Stimulated activated CD8-positive, alpha-beta memory T cell treated with anti-CD3 and anti-CD28 coated beads, Interleukin-4, amount 100 ng/mL, for 24 hours (primary cell): ENCODE measurements around the gene SDHC.
"Not testable (repeated sequence)": the region's sequence is repeated elsewhere in the genome, so short reads cannot be mapped to it uniquely, and the experiment has no call there.

Experiments
- DNase-seq: peaks from one replicate; pipeline ENCODE4 v3.0.0-alpha.2; 2020; ENCODE audit warnings: low read depth

Gene SDHC

DNA sequence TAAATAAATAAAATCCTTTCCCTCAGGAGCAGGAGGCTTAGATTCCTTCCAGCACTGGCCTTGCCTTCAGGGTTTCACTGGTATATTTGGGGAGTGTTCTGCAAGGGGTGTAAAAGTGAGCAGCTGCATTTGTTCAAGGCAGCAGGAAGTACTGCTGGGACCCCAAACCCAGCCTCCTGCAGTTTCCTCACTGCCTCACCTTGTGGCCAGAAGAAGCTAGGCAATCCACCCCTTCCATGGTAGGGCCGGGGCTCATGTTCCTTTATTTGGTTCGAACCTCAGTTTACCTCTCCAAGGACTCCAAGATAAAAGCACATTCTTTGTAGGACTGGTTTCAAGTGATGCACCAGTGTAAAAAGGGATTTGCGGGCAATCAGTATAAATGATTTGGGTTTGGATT lies 74.5 kb downstream of the SDHC start:
- no peak for DNase-seq

- not testable (repeated sequence) for DNase-seq
These were observed 75.0 kb downstream of the SDHC start for GRCh38 chr1:161389158-161389557.

DNA sequence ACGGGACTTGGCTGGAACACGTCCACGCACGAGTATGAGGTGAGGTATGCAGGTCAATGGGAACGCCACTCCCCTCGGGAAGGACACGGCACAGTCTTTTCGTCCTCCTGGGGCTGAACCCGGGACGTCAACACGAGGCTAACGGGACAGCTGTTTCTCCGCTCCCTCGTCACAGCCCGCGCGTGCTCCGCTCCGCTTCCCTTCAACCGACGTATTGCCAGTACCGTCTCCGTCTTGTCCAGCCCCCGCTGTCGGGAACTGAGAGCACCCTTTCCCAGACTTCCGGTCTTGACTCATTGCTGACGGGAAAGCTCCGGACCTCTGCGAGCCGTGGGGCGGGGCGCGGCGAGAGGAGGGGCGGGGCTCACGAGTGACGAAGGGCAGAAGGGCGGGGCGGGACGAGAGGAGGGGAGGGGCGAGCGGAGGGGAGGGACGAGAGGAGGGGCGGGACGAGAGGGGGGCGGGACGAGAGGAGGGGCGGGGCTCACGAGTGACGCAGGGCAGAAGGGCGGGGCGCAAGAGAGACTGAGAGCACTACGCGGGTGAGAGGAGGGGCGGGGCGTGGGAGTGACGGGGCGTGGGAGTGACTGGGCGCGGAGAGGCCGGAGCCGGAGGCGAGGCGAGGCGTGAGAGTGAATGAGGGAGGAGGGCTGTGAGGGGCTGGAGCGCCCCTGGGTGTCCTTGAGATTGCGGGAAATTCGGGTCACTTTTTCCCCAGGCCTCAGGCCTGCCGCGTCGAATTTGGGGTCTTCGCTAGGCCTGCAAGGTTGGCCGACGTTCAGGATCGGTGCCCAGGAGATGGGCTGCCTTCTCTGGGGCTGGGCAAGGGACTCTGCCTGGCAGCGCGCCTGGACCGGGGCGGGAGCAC lies 75.7 kb downstream of the SDHC start:
- peak; percentile 80 for DNase-seq

- DNase-seq: no peak
These were observed 76.3 kb downstream of the SDHC start for GRCh38 chr1:161390559-161390858.

- DNase-seq: not testable (repeated sequence)
These were observed 77.0 kb downstream of the SDHC start for GRCh38 chr1:161391136-161391535.

DNA sequence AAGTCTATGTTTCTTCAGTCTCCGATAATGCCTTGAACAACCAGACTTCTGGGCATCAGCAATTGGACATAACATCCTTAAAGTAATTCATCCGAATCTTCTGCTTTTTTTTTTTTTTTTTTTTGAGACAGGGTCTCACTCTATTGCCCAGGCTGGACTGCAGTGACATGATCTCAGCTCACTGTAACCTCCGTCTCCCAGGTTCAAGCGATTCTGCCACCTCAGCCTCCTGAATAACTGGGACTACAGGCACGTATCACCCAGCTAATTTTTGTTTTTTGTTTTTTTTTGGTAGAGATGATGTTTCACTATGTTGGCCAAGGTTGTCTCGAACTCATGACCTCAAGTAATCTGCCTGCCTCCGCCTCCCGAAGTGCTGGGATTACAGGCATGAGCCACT lies 77.4 kb downstream of the SDHC start:
- DNase-seq: no peak

- DNase-seq: no peak
These were observed 79.0 kb downstream of the SDHC start for GRCh38 chr1:161393151-161393550.

DNA sequence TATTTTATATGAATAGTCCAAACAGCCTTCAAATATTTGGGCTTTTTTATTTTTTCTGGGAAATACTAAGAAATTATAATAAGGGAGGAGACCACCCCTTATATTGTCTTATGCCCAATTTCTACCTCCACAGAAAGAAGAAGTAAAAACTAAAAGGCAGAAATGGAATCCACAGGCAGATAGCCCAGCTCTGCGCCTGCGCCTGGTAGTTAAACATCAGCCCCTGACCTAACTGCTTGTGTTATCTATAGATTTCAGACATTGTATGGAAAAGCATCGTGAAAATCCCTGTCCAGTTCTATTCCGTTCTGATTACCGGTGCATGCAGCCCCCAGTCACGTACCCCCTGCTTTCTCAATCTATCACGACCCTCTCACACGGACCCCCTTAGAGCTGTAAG lies 82.9 kb downstream of the SDHC start:
- DNase-seq: not testable (repeated sequence)

GRCh38 chr1:161398900-161399256 lies 84.7 kb downstream of the SDHC start:
- DNase-seq: no peak

GRCh38 chr1:161399257-161399998 lies 85.2 kb downstream of the SDHC start:
- peak; percentile 82 for DNase-seq

- no peak for DNase-seq
These were observed 88.3 kb downstream of the SDHC start for GRCh38 chr1:161402446-161402845.

- no peak for DNase-seq
These were observed 89.9 kb downstream of the SDHC start for GRCh38 chr1:161404051-161404597.

DNA sequence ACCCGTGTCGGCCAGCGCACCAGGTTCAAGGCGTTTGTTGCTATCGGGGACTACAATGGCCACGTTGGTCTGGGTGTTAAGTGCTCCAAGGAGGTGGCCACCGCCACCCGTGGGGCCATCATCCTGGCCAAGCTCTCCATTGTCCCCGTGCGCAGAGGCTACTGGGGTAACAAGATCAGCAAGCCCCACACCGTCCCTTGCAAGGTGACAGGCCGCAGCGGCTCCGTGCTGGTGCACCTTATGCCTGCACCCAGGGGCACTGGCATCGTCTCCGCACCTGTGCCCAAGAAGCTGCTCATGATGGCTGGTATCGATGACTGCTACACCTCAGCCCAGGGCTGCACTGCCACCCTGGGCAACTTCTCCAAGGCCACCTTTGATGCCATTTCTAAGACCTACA lies 92.4 kb downstream of the SDHC start:
- not testable (repeated sequence) for DNase-seq

GRCh38 chr1:161407451-161407985 lies 93.3 kb downstream of the SDHC start:
- no peak for DNase-seq

GRCh38 chr1:161408429-161409052 lies 94.4 kb downstream of the SDHC start:
- DNase-seq: no peak

GRCh38 chr1:161409848-161410635 lies 95.9 kb downstream of the SDHC start:
- not testable (repeated sequence) for DNase-seq

DNA sequence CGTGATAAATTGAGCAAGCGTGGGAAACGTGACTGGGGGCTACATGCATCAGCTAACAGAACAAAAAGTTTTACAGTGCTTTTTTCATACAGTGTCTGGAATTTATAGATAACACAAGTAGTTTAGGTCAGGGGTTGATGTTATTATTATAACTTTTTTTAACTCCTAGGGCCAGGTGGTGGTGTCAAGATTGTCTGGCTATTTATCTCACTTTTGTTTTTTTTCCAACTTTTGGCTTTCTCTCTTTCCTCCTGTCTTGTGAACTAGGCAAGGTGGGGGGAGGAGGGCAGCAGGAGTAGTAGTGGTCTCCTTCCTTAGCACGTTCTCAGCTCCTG lies 96.4 kb downstream of the SDHC start:
- not testable (repeated sequence) for DNase-seq
